ENCODE data around the gene CTSH. TPM values are rescaled to one million over a fixed set of nuclear protein-coding genes. Genes with fewer than 3 reads are reported as not detected.

CTSH gene
- total and polyA plus RNA-seq, 2 experiments from 2014 or later, result 19.7 to 19.9 TPM

- H3K9me2 ChIP-seq (ENCODE audit: insufficient read depth), result no peaks in the 10 kb centered on the region
- Mint-ChIP-seq H3K4me1 (peaks cover 6% of the 10 kb centered on the region), H3K4me3 (no peak overlapping the region), H3K27me3 (ENCODE audit: insufficient read depth, low read depth, poor library complexity) (peaks cover 9% of the 10 kb centered on the region), H3K27ac (no peak overlapping the region), H3K9me3 (no peaks in the 10 kb centered on the region), H3K36me3 (ENCODE audit: low read depth) (no peaks in the 10 kb centered on the region)
- H3K36me3 ChIP-seq (ENCODE audit: insufficient read depth), result no peaks in the 10 kb centered on the region
- no peaks in the 10 kb centered on the region for H3K4me1 ChIP-seq (ENCODE audit: insufficient read depth)
- TF ChIP-seq STAT1 (IDR thresholded peaks at IDR 0.05; ENCODE audit: unreplicated experiment), result no peak
- no peak for TF ChIP-seq CTCF (conservative IDR thresholded peaks at IDR 0.05; ENCODE audit: low read depth in 2 of 2)
- TF ChIP-seq ZNF331 (CRISPR knock-in tag; IDR thresholded peaks at IDR 0.05; ENCODE audit: low read depth), result no peak
- no peak for TF ChIP-seq ZNF462 (CRISPR knock-in tag; IDR thresholded peaks at IDR 0.05)
- no peak for TF ChIP-seq ETS1 (IDR thresholded peaks at IDR 0.05)
- no peak for TF ChIP-seq ZNF114 (CRISPR knock-in tag; IDR thresholded peaks at IDR 0.05)
- no peaks in the 10 kb centered on the region for H3F3A ChIP-seq (replicated peaks; ENCODE audit: low read depth)
- DNase-seq (ENCODE audit: low spot score), result no peak
- no peaks in the 10 kb centered on the region for H4K20me1 ChIP-seq (replicated peaks; ENCODE audit: insufficient read depth)
- no peak for ATAC-seq
- H3K27ac ChIP-seq (ENCODE audit: low read depth), result no peak overlapping the region
- no peaks in the 10 kb centered on the region for H3K79me2 ChIP-seq (replicated peaks; ENCODE audit: insufficient read depth)
- no peak overlapping the region for H2AFZ ChIP-seq
- no peak overlapping the region for H3K4me2 ChIP-seq
- 0 out of 2 replicates have a peak, but pooled peaks cover 4% of the 10 kb centered on the region for H3K27me3 ChIP-seq (ENCODE audit: insufficient read depth)
- no peak overlapping the region for H3K4me3 ChIP-seq
These were observed 39.2 kb upstream of the CTSH start for GRCh38 chr15:78984041-78984440.
